ENCODE data around the gene OR10V1. TPM values are rescaled to one million over a fixed set of nuclear protein-coding genes. Genes with fewer than 3 reads are reported as not detected.

Gene OR10V1
- total and polyA plus RNA-seq, 9 of the 15 experiments (the other 6 are each of a cell fraction or from before 2014, with no cell fraction given) = not detected

GRCh38 chr11:59756845-59757244, 43.2 kb upstream of the OR10V1 start (continued):
- TF ChIP-seq JUND (IDR thresholded peaks at IDR 0.05; ENCODE audit: borderline replicate concordance, low read depth, low read length) = peak; percentile 64
- TF ChIP-seq JUND (tag; IDR thresholded peaks at IDR 0.05; ENCODE audit: borderline replicate concordance, low read depth, low read length) = peak; percentile 49; the same call in 1 of the 3 replicates
- no peak for TF ChIP-seq XRCC5 (IDR thresholded peaks at IDR 0.05; ENCODE audit: low read depth, low read length)
- peak; percentile 22; the same call in 1 of the 2 replicates for TF ChIP-seq ATF3 (IDR thresholded peaks at IDR 0.05)
- TF ChIP-seq ATF3 (CRISPR knock-in tag; conservative IDR thresholded peaks at IDR 0.05) = no peak
- TF ChIP-seq EP300 (IDR thresholded peaks at IDR 0.05; ENCODE audit: low read length) = peak; percentile 32; the same call in 1 of the 2 replicates
- peak; percentile 64 for TF ChIP-seq BACH1 (tag; IDR thresholded peaks at IDR 0.05)
- TF ChIP-seq SMARCE1 (IDR thresholded peaks at IDR 0.05) = 0 out of 2 replicates have a peak, but pooled peaks have one; percentile 21
- no peak for TF ChIP-seq FOXJ2 (tag; IDR thresholded peaks at IDR 0.05)
- 0 out of 2 replicates have a peak, but pooled peaks have one; percentile 36 for TF ChIP-seq NFE2L1 (tag; IDR thresholded peaks at IDR 0.05; ENCODE audit: borderline replicate concordance, low read depth)
- peak; percentile 52; the same call in 1 of the 2 replicates for TF ChIP-seq SPI1 (IDR thresholded peaks at IDR 0.05; ENCODE audit: borderline replicate concordance, low read depth, low read length)
- TF ChIP-seq PATZ1 (CRISPR knock-in tag; IDR thresholded peaks at IDR 0.05; ENCODE audit: borderline replicate concordance) = no peak
- no peak for TF ChIP-seq PBX2 (CRISPR knock-in tag; IDR thresholded peaks at IDR 0.05; ENCODE audit: low read depth)
- TF ChIP-seq PBX2 (tag; conservative IDR thresholded peaks at IDR 0.05; ENCODE audit: low read depth) = peak; percentile 78
- peak; percentile 93 for TF ChIP-seq C11orf30 (IDR thresholded peaks at IDR 0.05; ENCODE audit: low read depth)
- TF ChIP-seq ZEB2 (IDR thresholded peaks at IDR 0.05) = peak; percentile 66
